ENCODE results near the gene ACTR2. TPM values are rescaled to one million over a fixed set of nuclear protein-coding genes. Genes with fewer than 3 reads are reported as not detected.
A peak's percentile ranks its signal among the peaks of the same experiment; 100 is the strongest.

ACTR2 gene
- total and polyA plus RNA-seq, 2 of the 13 experiments (the other 11 are each of a cell fraction or from before 2014, with no cell fraction given) = 51.2 to 100 TPM

GRCh38 chr2:65227020-65227455 is 593 bp upstream of the ACTR2 start (continued):
- TF ChIP-seq ZNF318 (CRISPR knock-in tag; IDR thresholded peaks at IDR 0.05) (no peak), LBX2 (CRISPR knock-in tag; IDR thresholded peaks at IDR 0.05; ENCODE audit: borderline replicate concordance) (0 out of 2 replicates have a peak, but pooled peaks have one; percentile 68), SRSF9 (IDR thresholded peaks at IDR 0.05; ENCODE audit: borderline replicate concordance, insufficient read depth, low read depth, low read length, poor library complexity, severe bottlenecking) (no peak), PRPF4 (IDR thresholded peaks at IDR 0.05; ENCODE audit: low read depth, low read length, poor library complexity, severe bottlenecking) (no peak), ZHX1 (CRISPR knock-in tag; IDR thresholded peaks at IDR 0.05; ENCODE audit: low read depth) (no peak), STAG1 (CRISPR knock-in tag; IDR thresholded peaks at IDR 0.05) (no peak), ZBTB8A (CRISPR knock-in tag; IDR thresholded peaks at IDR 0.05; ENCODE audit: borderline replicate concordance, low read depth) (no peak), GRHL1 (CRISPR knock-in tag; conservative IDR thresholded peaks at IDR 0.05) (no peak), ZNF678 (CRISPR knock-in tag; IDR thresholded peaks at IDR 0.05) (no peak), ZNF800 (CRISPR knock-in tag; IDR thresholded peaks at IDR 0.05) (0 out of 2 replicates have a peak, but pooled peaks have one; percentile 5), NR3C1 (CRISPR knock-in tag; IDR thresholded peaks at IDR 0.05) (no peak), HHEX (CRISPR knock-in tag; IDR thresholded peaks at IDR 0.05) (no peak), ZNF101 (CRISPR knock-in tag; IDR thresholded peaks at IDR 0.05; ENCODE audit: borderline replicate concordance, low read depth) (no peak), ELF1 (CRISPR knock-in tag; IDR thresholded peaks at IDR 0.05) (no peak)

Data from HepG2 (cell line).